Transverse colon (tissue), 4 donors: ENCODE results near the gene C16orf96. TPM values are rescaled to one million over a fixed set of nuclear protein-coding genes. Genes with fewer than 3 reads are reported as not detected.

Experiments
- DNase-seq: peaks from one replicate; pipeline ENCODE4 v3.0.0-alpha.2; 2019
- H3K27ac ChIP-seq, 4 donors: fragments of 200-600 bp; sonication (generic); 2 replicates each; pipeline ENCODE4 v1.5.1; 2016 to 2018; ENCODE audit warnings: inconsistent platforms in 4 of 4
- H3K27me3 ChIP-seq: fragments of 200-600 bp; sonication (generic); 2 replicates; pipeline ENCODE4 v1.5.1; 2017; ENCODE audit warnings: inconsistent platforms
- H3K36me3 ChIP-seq, 4 donors: fragments of 200-600 bp; sonication (generic); 2 replicates each; pipeline ENCODE4 v1.5.1; 2017 to 2019; ENCODE audit warnings: inconsistent platforms in 4 of 4
- H3K4me1 ChIP-seq, 4 donors: fragments of 200-600 bp; sonication (generic); 2 replicates each; pipeline ENCODE4 v1.5.1; 2017 to 2020; ENCODE audit warnings: inconsistent platforms in 4 of 4
- H3K4me3 ChIP-seq, 4 donors: fragments of 200-600 bp; sonication (generic); 1 replicate in 1 of 4; 2 replicates in 3 of 4; pipeline versions ENCODE4 v1.5.1 to v1.6.1; 2017 to 2019; ENCODE audit warnings: inconsistent platforms in 4 of 4
- H3K9me3 ChIP-seq, 2 donors: fragments of 200-600 bp; sonication (generic); 2 replicates each; pipeline ENCODE4 v1.5.1; 2017 to 2019; ENCODE audit warnings: inconsistent platforms in 2 of 2
- EP300 ChIP-seq: sonication (generic); formaldehyde crosslinking; IDR thresholded peaks from one replicate; pipeline ENCODE4 v1.6.1; 2017; ENCODE audit warnings: antibody characterized with exemption, low read depth
- POLR2A ChIP-seq: fragments of 450-650 bp; IDR thresholded peaks from one replicate; pipeline ENCODE4 v1.6.1; 2016; ENCODE audit warnings: antibody characterized with exemption, mild to moderate bottlenecking, moderate library complexity
- POLR2AphosphoS5 ChIP-seq, 3 donors: sonication (generic); formaldehyde crosslinking; IDR thresholded peaks; one replicate each; pipeline ENCODE4 v1.6.1; 2016; ENCODE audit warnings: antibody characterized with exemption in 3 of 3
- WGBS, 2 donors: methylation state at CpG; one replicate each; pipeline ENCODE4 v1.1.5; 2018; ENCODE audit warnings: low coverage in 1 of 2; 5-methylcytosine and 5-hydroxymethylcytosine counted together
- in situ Hi-C, 4 donors: fragments of 200-750 bp; cut with MboI; loops; one replicate each; pipeline versions ENCODE4 v1.15.0 to v1.15.1; 2017; ENCODE audit warnings: low sequenced_read_pairs in 3 of 4, low pct_ligation_motif_present in 1 of 4, low pct_unique_long_range_greater_than_20kb in 1 of 4
- intact Hi-C: fragments of 100-400 bp; cut with DNase I; formaldehyde crosslinking; loops from one replicate; pipeline ENCODE4 v1.15.1; 2023; ENCODE audit warnings: low total_unique reads
- total RNA-seq, 4 donors: library from RNA; depleted of rRNA; stranded (reverse); fragments of >200 nt; gene quantifications; one replicate each; pipeline ENCODE4 v1.1.0, GENCODE V29; 2016
- TF ChIP-seq, protein P1 (sequence below), 5 experiments: fragments of 200-600 bp in 3 of 5; fragments of 450-650 bp in 2 of 5; sonication (generic) in 3 of 5; IDR thresholded peaks; 1 replicate in 2 of 5; 2 replicates in 3 of 5; pipeline ENCODE4 v1.5.1; 2016 to 2017; ENCODE audit warnings: antibody characterized with exemption in 5 of 5, inconsistent platforms in 3 of 5, mild to moderate bottlenecking in 2 of 5, moderate library complexity in 1 of 5

Gene C16orf96
- total RNA-seq, 4 donors from 2014 or later, result not detected

DNA sequence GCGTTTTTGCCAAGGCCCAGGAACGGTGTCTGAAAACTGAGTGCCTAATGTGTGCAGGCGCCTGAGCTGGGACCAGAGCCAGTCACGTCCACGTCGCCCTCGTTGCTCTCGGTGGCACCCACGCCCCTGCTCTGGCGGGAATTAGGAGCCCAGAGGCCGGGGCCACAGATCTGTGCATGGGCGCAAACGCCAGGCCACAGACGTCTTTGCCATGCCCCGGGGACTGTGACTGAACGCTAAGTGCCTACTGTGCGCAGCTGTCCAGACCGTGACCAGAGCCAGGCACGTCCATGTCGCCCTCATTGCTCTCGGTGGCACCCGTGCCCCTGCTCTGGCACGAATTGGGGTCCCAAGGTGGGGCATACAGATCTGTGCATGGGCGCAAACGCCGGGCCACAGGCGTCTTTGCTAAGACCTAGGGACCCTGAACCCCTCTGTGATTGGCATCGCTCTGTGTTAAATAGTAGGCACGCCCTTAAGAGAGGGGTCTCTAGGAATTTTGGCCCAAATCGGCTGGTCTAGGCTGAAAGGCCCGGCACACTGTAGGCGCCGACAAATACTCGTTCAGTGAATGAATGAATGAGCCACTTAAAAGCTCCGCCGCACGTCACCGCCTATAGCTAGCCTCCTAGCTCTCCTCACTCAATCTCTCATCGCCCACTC is 59.4 kb downstream of the C16orf96 start:
- peak overlapping the region; percentile 91 to 99 (median 98) for H3K27ac ChIP-seq
- in situ Hi-C loops, result no loop called here
- H3K36me3 ChIP-seq, result no peaks in the 10 kb centered on the region
- H3K4me3 ChIP-seq, result peak overlapping the region in 3 of 4 donors; percentile 78 to 96 (median 88)
- H3K4me1 ChIP-seq, result peaks cover 25 to 64% (median 50%) of the 10 kb centered on the region in 4 donors
- peak; percentile 37 for DNase-seq
- H3K9me3 ChIP-seq, result no peaks in the 10 kb centered on the region
- no peaks in the 10 kb centered on the region for H3K27me3 ChIP-seq
- intact Hi-C loops, result no loop called here
- TF ChIP-seq POLR2A (no peak), EP300 (no peak), POLR2AphosphoS5 (IDR thresholded peaks at IDR 0.05) (no peak)
- WGBS, 2 donors, result 89% methylated on average over 39 of the region's 39 CpGs; no CpG with 5 or more reads in 1 of the 2 donors

DNA sequence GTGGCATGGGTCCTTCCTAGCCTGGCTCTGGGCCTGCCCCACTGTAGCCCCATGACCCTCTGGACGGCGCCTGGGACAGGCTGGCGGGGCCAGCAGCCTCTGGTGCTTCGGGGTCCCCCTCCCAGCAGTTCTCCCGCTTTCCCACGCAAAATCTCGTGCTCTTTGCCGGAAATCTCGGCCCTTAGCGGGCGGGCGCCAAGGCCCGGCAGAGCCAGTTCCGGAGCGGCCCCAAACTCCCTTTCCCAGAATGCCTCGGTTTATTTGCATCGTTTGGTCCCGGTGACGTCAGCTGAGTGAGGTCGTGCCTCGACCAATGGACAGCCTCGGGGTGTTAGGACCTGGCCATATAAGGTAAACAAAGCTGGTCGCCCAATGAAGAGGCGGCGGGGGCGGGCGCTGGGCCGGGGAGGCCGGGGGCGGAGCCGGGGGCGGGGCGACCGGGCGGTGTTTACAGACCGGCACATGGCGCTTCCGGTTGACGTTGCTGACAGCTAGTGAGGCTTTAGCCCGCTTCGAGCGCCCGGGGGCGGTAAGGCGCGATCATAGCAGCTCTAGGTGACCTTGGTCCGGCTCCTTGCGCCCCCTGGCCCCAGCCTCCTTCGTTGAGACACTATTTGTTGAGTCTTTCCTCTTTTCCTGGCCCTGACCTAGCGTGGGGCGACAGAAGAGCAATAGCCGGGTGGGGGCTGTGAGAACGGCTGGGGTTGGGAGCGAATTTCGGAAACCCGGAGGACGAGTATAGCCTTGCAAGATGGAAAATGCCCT is 60.1 kb downstream of the C16orf96 start:
- in situ Hi-C loops, result no loop called here
- peak overlapping the region; percentile 91 to 99 (median 98) for H3K27ac ChIP-seq
- 0% methylated on average over 33 of the region's 57 CpGs; no CpG with 5 or more reads in 1 of the 2 donors for WGBS, 2 donors
- TF ChIP-seq POLR2A (peak; percentile 92), EP300 (peak; percentile 61), POLR2AphosphoS5 (IDR thresholded peaks at IDR 0.05) (peak; percentile 68 to 95 (median 95))
- TF ChIP-seq, protein P1, sequence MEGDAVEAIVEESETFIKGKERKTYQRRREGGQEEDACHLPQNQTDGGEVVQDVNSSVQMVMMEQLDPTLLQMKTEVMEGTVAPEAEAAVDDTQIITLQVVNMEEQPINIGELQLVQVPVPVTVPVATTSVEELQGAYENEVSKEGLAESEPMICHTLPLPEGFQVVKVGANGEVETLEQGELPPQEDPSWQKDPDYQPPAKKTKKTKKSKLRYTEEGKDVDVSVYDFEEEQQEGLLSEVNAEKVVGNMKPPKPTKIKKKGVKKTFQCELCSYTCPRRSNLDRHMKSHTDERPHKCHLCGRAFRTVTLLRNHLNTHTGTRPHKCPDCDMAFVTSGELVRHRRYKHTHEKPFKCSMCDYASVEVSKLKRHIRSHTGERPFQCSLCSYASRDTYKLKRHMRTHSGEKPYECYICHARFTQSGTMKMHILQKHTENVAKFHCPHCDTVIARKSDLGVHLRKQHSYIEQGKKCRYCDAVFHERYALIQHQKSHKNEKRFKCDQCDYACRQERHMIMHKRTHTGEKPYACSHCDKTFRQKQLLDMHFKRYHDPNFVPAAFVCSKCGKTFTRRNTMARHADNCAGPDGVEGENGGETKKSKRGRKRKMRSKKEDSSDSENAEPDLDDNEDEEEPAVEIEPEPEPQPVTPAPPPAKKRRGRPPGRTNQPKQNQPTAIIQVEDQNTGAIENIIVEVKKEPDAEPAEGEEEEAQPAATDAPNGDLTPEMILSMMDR (IDR thresholded peaks at IDR 0.05), result peak in 4 of 5 experiments; percentile 11 to 43 (median 30)
- H3K36me3 ChIP-seq, result no peaks in the 10 kb centered on the region
- intact Hi-C loops, result no loop called here
- peaks cover 25 to 64% (median 45%) of the 10 kb centered on the region in 4 donors for H3K4me1 ChIP-seq
- H3K9me3 ChIP-seq, result no peaks in the 10 kb centered on the region
- peak; percentile 100 for DNase-seq
- peak overlapping the region; percentile 37 to 78 (median 48) for H3K4me3 ChIP-seq
- no peaks in the 10 kb centered on the region for H3K27me3 ChIP-seq

DNA sequence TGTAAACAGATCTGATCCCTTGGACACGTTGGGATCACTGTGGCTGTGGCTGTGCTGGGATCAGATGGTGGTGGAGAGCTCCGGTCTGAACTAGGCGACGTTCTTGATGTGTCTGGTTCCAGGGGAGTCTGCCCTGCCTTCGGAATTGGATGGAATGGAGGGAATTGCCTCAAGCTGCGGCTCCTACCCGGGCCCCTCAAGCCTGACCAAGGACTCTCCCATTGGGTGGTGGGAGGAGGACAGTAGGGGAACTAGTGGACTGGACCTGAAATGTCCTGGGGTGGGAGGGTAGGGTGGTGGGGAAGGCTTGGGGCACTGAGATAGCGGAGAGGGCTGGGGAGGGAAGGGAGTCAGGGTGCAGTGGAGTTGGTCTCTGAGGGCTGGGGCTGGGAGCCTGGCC is 61.7 kb downstream of the C16orf96 start:
- in situ Hi-C loops, result no loop called here
- Histone ChIP-seq H3K9me3 (no peaks in the 10 kb centered on the region), H3K4me1 (peaks cover 18 to 48% (median 34%) of the 10 kb centered on the region in 4 donors), H3K27me3 (no peaks in the 10 kb centered on the region), H3K27ac (peak overlapping the region in 3 of 4 donors; percentile 98 to 99 (median 98)), H3K36me3 (no peaks in the 10 kb centered on the region), H3K4me3 (no peak overlapping the region)
- WGBS, 2 donors, result 89% methylated on average over 8 of the region's 8 CpGs; no CpG with 5 or more reads in 1 of the 2 donors
- TF ChIP-seq, protein P1 (IDR thresholded peaks at IDR 0.05), result no peak
- TF ChIP-seq POLR2A (no peak), POLR2AphosphoS5 (IDR thresholded peaks at IDR 0.05) (no peak), EP300 (no peak)
- intact Hi-C loops, result no loop called here
- DNase-seq, result no peak

DNA sequence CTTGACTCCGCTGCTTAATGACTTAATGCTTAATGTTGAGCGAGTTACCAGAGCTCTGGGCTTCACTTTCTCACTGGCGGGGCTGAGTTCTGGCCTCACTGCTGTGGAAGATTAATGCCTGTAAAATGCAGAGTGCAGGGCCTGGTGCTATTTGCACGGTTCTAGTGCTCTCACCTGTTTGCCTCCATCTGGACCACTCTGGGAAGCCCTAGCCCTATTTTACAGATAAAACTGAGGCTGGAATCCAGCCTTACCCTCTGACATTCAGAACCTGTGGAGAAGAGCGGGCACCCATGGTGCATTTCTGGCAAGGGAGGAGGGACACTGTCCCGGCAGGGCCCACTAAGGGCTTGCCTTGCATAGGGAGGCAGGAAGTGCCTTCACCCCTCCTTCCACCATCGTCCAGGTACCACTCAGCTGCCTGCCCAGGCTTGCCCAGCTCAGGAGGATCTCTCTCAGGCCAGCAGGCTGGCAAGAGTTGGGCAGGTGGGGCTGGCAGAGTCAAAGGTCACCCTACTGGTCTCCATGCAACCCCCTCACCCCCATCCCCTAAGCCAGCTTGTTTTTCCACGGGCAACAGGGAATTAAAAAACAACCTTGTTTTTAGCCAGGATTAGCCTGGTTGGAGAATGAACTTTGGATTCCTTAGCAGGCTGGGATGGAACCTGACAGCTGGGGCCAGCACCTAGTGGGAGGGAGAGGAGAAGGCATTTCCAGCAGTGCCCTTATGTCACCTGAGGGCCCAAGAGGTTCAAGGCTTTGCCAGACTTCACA is 62.7 kb downstream of the C16orf96 start:
- intact Hi-C loops, result no loop called here
- DNase-seq, result no peak
- Histone ChIP-seq H3K4me1 (peaks cover 12 to 41% (median 25%) of the 10 kb centered on the region in 4 donors), H3K27me3 (no peaks in the 10 kb centered on the region), H3K4me3 (no peak overlapping the region), H3K9me3 (no peaks in the 10 kb centered on the region), H3K36me3 (no peaks in the 10 kb centered on the region), H3K27ac (no peak overlapping the region)
- in situ Hi-C loops, result no loop called here
- WGBS, 2 donors, result 70 to 82% methylated on average over 2 to 8 of the region's 8 CpGs
- TF ChIP-seq EP300, result no peak
- no peak for TF ChIP-seq POLR2A
- TF ChIP-seq POLR2AphosphoS5 (IDR thresholded peaks at IDR 0.05), result no peak
- TF ChIP-seq, protein P1 (IDR thresholded peaks at IDR 0.05), result no peak
